Measurements from ENCODE around the gene NAV3.

Gene NAV3

DNA sequence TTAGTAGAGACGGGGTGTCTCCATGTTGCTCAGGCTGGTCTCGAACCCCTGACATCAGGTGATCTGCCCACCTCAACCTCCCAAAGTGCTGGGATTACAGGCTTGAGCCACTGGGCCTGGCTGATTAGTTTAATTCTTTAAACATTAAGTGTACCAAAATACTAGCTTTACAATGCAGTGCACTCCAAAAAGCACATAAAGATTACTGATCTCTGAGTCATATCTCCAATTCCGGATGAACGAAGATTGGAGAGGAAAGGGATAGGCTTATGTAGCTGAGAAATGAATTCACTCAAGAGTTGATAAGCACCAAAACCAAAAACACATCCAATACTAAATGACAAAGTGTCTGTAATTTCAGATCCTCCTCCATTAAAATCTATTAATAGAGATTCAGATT, 15.1 kb downstream of the NAV3 start:
- TF ChIP-seq, protein P1, sequence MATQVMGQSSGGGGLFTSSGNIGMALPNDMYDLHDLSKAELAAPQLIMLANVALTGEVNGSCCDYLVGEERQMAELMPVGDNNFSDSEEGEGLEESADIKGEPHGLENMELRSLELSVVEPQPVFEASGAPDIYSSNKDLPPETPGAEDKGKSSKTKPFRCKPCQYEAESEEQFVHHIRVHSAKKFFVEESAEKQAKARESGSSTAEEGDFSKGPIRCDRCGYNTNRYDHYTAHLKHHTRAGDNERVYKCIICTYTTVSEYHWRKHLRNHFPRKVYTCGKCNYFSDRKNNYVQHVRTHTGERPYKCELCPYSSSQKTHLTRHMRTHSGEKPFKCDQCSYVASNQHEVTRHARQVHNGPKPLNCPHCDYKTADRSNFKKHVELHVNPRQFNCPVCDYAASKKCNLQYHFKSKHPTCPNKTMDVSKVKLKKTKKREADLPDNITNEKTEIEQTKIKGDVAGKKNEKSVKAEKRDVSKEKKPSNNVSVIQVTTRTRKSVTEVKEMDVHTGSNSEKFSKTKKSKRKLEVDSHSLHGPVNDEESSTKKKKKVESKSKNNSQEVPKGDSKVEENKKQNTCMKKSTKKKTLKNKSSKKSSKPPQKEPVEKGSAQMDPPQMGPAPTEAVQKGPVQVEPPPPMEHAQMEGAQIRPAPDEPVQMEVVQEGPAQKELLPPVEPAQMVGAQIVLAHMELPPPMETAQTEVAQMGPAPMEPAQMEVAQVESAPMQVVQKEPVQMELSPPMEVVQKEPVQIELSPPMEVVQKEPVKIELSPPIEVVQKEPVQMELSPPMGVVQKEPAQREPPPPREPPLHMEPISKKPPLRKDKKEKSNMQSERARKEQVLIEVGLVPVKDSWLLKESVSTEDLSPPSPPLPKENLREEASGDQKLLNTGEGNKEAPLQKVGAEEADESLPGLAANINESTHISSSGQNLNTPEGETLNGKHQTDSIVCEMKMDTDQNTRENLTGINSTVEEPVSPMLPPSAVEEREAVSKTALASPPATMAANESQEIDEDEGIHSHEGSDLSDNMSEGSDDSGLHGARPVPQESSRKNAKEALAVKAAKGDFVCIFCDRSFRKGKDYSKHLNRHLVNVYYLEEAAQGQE (IDR thresholded peaks at IDR 0.05; ENCODE audit: insufficient replicate concordance, low read depth): no peak
- TF ChIP-seq GABPA (IDR thresholded peaks at IDR 0.05; ENCODE audit: low read depth): no peak
- TF ChIP-seq, protein P2, sequence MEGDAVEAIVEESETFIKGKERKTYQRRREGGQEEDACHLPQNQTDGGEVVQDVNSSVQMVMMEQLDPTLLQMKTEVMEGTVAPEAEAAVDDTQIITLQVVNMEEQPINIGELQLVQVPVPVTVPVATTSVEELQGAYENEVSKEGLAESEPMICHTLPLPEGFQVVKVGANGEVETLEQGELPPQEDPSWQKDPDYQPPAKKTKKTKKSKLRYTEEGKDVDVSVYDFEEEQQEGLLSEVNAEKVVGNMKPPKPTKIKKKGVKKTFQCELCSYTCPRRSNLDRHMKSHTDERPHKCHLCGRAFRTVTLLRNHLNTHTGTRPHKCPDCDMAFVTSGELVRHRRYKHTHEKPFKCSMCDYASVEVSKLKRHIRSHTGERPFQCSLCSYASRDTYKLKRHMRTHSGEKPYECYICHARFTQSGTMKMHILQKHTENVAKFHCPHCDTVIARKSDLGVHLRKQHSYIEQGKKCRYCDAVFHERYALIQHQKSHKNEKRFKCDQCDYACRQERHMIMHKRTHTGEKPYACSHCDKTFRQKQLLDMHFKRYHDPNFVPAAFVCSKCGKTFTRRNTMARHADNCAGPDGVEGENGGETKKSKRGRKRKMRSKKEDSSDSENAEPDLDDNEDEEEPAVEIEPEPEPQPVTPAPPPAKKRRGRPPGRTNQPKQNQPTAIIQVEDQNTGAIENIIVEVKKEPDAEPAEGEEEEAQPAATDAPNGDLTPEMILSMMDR (IDR thresholded peaks at IDR 0.05; ENCODE audit: insufficient read depth, low read length): no peak
- Histone ChIP-seq H3K27ac (replicated peaks) (no peak overlapping the region), H3K4me3 (replicated peaks; ENCODE audit: insufficient read depth, low read length) (no peak overlapping the region), H3K27me3 (ENCODE audit: insufficient read depth, poor library complexity, severe bottlenecking) (no peaks in the 10 kb centered on the region)
- DNase-seq (ENCODE audit: low read depth in 1 of 2, low spot score in 1 of 2): no peak

DNA sequence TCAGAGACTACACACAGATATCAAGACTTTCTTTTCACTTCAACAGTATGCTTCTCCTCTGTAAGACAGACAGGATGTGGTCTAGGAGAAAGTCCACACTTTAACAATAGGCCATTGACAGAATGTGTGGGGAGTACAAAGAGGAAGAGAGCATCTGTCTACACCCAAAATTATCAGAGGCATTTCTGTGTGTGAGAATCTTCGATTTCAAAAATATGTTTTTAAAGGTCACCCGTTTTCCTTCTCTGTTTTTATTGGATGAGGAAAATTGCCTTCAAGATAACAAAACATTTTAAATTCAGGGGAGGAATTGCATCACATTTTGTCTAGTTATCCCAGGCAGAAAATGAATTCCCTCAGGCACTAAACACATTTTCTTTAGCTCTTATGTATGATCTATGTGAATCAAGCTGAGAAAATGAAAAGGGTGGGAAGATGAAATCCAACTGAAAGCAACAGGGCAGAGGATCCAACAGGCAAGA, 16.4 kb downstream of the NAV3 start:
- DNase-seq (ENCODE audit: low read depth in 1 of 2, low spot score in 1 of 2): no peak
- Histone ChIP-seq H3K27me3 (ENCODE audit: insufficient read depth, poor library complexity, severe bottlenecking) (no peaks in the 10 kb centered on the region), H3K4me3 (replicated peaks; ENCODE audit: insufficient read depth, low read length) (no peak overlapping the region), H3K27ac (replicated peaks) (no peak overlapping the region)
- TF ChIP-seq SPI1 (IDR thresholded peaks at IDR 0.05; ENCODE audit: borderline replicate concordance, low read depth) (no peak), GABPA (IDR thresholded peaks at IDR 0.05; ENCODE audit: low read depth) (no peak), POLR2AphosphoS5 (IDR thresholded peaks at IDR 0.05; ENCODE audit: low read depth) (no peak)
- TF ChIP-seq, protein P1 (IDR thresholded peaks at IDR 0.05; ENCODE audit: insufficient replicate concordance, low read depth): no peak
- TF ChIP-seq, protein P2 (IDR thresholded peaks at IDR 0.05; ENCODE audit: insufficient read depth, low read length): no peak

DNA sequence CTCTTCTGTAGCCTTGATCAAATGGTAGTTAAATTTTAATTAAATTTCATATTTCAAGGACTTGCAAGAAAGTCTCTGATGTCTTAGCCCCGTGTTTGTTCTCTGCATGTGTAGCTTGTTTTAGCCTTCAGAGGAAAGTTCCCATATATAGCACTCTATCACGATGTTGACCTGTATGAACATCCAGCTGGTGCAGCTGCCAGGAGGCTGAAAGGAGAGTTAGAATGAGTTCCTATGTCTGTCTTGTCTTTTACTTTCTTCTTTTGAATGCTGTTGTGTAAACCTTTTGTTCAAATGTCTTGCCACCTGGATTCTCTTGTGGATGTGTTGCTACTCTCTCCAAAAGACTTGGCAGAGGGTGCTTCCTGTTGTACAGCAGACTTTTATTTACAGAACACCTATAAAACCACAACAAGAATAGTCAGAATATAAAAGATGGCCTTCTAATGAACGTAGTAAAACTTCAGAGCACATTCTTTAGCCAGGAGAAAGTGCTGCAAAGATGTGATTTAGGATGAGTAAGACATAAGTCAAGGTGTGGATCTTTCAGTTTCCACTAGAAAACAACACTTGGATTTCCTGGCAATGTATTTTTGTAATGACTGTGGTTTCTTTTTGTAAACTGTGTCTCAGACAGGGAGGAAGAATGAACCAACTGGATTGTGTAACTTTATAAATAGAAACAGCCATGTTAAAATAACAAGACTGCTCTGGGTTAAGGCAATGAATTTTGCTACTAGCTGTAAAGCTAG, 17.2 kb downstream of the NAV3 start:
- no peak overlapping the region for H3K27ac ChIP-seq (replicated peaks)

More for the DNA sequence above, 17.2 kb downstream of the NAV3 start:
- TF ChIP-seq, protein P1 (IDR thresholded peaks at IDR 0.05; ENCODE audit: insufficient replicate concordance, low read depth): no peak
- TF ChIP-seq, protein P2 (IDR thresholded peaks at IDR 0.05; ENCODE audit: insufficient read depth, low read length): no peak
- TF ChIP-seq POLR2AphosphoS5 (IDR thresholded peaks at IDR 0.05; ENCODE audit: low read depth) (no peak), SPI1 (IDR thresholded peaks at IDR 0.05; ENCODE audit: borderline replicate concordance, low read depth) (no peak), GABPA (IDR thresholded peaks at IDR 0.05; ENCODE audit: low read depth) (no peak)
- Histone ChIP-seq H3K4me3 (replicated peaks; ENCODE audit: insufficient read depth, low read length) (no peak overlapping the region), H3K27me3 (ENCODE audit: insufficient read depth, poor library complexity, severe bottlenecking) (no peaks in the 10 kb centered on the region)
- no peak for DNase-seq (ENCODE audit: low read depth in 1 of 2, low spot score in 1 of 2)

Measured in HL-60 (cell line).